ENCODE measurements around the gene TAS2R46. TPM values are rescaled to one million over a fixed set of nuclear protein-coding genes. Genes with fewer than 3 reads are reported as not detected.
"Not testable (repeated sequence)": the region's sequence is repeated elsewhere in the genome, so short reads cannot be mapped to it uniquely, and the experiment has no call there.

The TAS2R46 gene
- total RNA-seq, 1 experiment from 2014 or later, result 3.1 TPM

DNA sequence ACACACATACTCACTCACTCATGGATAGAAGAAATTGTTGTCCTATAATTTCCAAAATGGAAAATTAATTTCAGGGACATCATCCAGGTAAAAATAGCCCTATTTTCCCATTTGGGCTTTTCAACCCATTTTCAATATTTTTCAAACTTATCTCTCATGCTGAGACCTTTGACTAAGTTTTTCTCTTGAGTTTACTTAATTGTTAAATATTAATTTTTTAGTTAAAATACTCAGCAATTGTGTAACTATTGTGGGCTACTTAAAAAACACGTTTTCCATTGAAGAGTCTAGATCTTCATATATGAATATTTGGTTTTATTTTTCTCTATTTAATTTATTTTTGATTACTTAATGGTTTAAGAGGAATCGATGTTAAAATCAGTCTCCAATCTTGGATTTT, 44.2 kb upstream of the TAS2R46 start:
- Histone ChIP-seq H3K4me3 (ENCODE audit: low read depth, low read length, poor library complexity, severe bottlenecking) (no peak overlapping the region), H3K36me3 (ENCODE audit: insufficient read depth, low read length, poor library complexity, severe bottlenecking) (peaks cover 7% of the 10 kb centered on the region), H3K27me3 (replicated peaks; ENCODE audit: insufficient read depth, low read depth, low read length, poor library complexity) (no peaks in the 10 kb centered on the region), H3K4me1 (ENCODE audit: insufficient read depth, low read length, poor library complexity, severe bottlenecking) (no peaks in the 10 kb centered on the region), H3K27ac (ENCODE audit: low read depth, low read length, poor library complexity, severe bottlenecking) (no peak overlapping the region), H3K9me3 (ENCODE audit: low read depth, low read length, poor library complexity, severe bottlenecking) (peaks cover 5% of the 10 kb centered on the region)
- DNase-seq (ENCODE audit: low spot score), result no peak
- no peak for TF ChIP-seq EZH2 (IDR thresholded peaks at IDR 0.05; ENCODE audit: borderline replicate concordance, low read depth, low read length, poor library complexity, severe bottlenecking)
- TF ChIP-seq, protein P1, sequence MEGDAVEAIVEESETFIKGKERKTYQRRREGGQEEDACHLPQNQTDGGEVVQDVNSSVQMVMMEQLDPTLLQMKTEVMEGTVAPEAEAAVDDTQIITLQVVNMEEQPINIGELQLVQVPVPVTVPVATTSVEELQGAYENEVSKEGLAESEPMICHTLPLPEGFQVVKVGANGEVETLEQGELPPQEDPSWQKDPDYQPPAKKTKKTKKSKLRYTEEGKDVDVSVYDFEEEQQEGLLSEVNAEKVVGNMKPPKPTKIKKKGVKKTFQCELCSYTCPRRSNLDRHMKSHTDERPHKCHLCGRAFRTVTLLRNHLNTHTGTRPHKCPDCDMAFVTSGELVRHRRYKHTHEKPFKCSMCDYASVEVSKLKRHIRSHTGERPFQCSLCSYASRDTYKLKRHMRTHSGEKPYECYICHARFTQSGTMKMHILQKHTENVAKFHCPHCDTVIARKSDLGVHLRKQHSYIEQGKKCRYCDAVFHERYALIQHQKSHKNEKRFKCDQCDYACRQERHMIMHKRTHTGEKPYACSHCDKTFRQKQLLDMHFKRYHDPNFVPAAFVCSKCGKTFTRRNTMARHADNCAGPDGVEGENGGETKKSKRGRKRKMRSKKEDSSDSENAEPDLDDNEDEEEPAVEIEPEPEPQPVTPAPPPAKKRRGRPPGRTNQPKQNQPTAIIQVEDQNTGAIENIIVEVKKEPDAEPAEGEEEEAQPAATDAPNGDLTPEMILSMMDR (conservative IDR thresholded peaks at IDR 0.05; ENCODE audit: low read depth, low read length), result no peak
- intact Hi-C loops (cut with micrococcal nuclease; ENCODE audit: unreplicated experiment), result no loop called here
- BruUV-seq (replicated peaks), result no TSS peak
- ChIA-PET POLR2A (ENCODE audit: low non-redundant PET) (no interaction called here), CTCF (no interaction called here)

DNA sequence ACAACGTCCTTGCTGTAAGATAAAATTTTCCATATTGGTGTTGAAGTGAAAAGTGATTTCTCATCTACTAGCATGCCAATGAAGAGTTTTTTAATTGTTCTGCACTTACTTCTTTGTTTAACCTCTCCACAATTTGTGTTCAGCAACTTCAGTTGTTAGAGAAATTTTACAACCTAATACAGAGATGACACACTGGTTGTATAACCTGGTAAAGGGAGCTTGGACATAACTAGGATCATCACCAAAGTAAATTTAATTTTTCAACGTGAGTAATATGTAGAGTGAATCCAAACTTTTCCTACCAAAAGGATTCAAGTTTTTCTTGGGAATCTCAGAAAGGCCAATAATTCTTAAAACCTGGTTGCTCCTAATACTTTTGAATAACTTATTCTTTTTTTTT, 43.5 kb upstream of the TAS2R46 start:
- POLR2A ChIA-PET (ENCODE audit: low non-redundant PET), result no interaction called here

GRCh38 chr12:11094910-11095309, 32.8 kb upstream of the TAS2R46 start:
- H3K36me3 ChIP-seq (ENCODE audit: insufficient read depth, low read length, poor library complexity, severe bottlenecking); DNase-seq (ENCODE audit: low spot score); H3K27me3 ChIP-seq (replicated peaks; ENCODE audit: insufficient read depth, low read depth, low read length, poor library complexity); H3K27ac ChIP-seq (ENCODE audit: low read depth, low read length, poor library complexity, severe bottlenecking); CTCF ChIA-PET; BruUV-seq (replicated peaks); H3K4me3 ChIP-seq (ENCODE audit: low read depth, low read length, poor library complexity, severe bottlenecking); POLR2A ChIA-PET (ENCODE audit: low non-redundant PET); H3K9me3 ChIP-seq (ENCODE audit: low read depth, low read length, poor library complexity, severe bottlenecking); H3K4me1 ChIP-seq (ENCODE audit: insufficient read depth, low read length, poor library complexity, severe bottlenecking): not testable (repeated sequence)
- intact Hi-C loops (cut with micrococcal nuclease; ENCODE audit: unreplicated experiment), result loop anchor here (5.0 kb wide), 1 partner anchor 58 kb away; no protein-coding TSS in a partner anchor

More for the DNA sequence above, 43.5 kb upstream of the TAS2R46 start:
- TF ChIP-seq, protein P1 (conservative IDR thresholded peaks at IDR 0.05; ENCODE audit: low read depth, low read length), result no peak
- TF ChIP-seq EZH2 (IDR thresholded peaks at IDR 0.05; ENCODE audit: borderline replicate concordance, low read depth, low read length, poor library complexity, severe bottlenecking), result no peak
- no peaks in the 10 kb centered on the region for H3K4me1 ChIP-seq (ENCODE audit: insufficient read depth, low read length, poor library complexity, severe bottlenecking)
- H3K36me3 ChIP-seq (ENCODE audit: insufficient read depth, low read length, poor library complexity, severe bottlenecking), result peaks cover 10% of the 10 kb centered on the region
- no peak overlapping the region for H3K27ac ChIP-seq (ENCODE audit: low read depth, low read length, poor library complexity, severe bottlenecking)
- intact Hi-C loops (cut with micrococcal nuclease; ENCODE audit: unreplicated experiment), result no loop called here
- DNase-seq (ENCODE audit: low spot score), result no peak
- BruUV-seq (replicated peaks), result no TSS peak
- peaks cover 5% of the 10 kb centered on the region for H3K9me3 ChIP-seq (ENCODE audit: low read depth, low read length, poor library complexity, severe bottlenecking)
- H3K27me3 ChIP-seq (replicated peaks; ENCODE audit: insufficient read depth, low read depth, low read length, poor library complexity), result no peaks in the 10 kb centered on the region
- CTCF ChIA-PET, result no interaction called here
- no peak overlapping the region for H3K4me3 ChIP-seq (ENCODE audit: low read depth, low read length, poor library complexity, severe bottlenecking)

DNA sequence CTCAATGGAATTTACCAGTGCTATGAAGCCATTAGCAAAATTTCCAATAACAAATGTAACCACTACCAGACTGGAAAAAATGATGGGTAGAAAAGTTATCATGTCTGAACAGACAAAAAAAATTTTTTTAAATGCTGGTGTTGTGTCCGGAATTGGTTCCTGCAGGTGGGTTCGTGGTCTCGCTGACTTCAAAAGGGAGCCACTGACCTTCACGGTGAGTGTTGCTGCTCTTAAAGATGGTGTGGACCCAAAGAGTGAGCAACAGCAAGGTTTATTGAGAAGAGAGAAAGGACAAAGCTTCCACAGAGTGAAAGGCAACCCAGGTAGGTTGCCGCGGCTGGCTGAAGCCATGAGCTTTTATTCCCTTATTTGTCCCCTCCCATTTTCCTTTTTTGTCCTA, 30.0 kb upstream of the TAS2R46 start, which contains the start of gene TAS2R43:
Gene TAS2R43, minus strand, starts transcription at position 186 of the 400 bp plus-strand sequence. Its CDS starts 84 bp downstream, at position 102.
- H3K4me1 ChIP-seq (ENCODE audit: insufficient read depth, low read length, poor library complexity, severe bottlenecking), result no peaks in the 10 kb centered on the region
- H3K36me3 ChIP-seq (ENCODE audit: insufficient read depth, low read length, poor library complexity, severe bottlenecking), result no peaks in the 10 kb centered on the region
- BruUV-seq (replicated peaks), result no TSS peak
- no peak within 1 kb of the TSS for H3K4me3 ChIP-seq (ENCODE audit: low read depth, low read length, poor library complexity, severe bottlenecking)
- no peaks in the 10 kb centered on the region for H3K9me3 ChIP-seq (ENCODE audit: low read depth, low read length, poor library complexity, severe bottlenecking)
- no peak within 1 kb of the TSS for H3K27ac ChIP-seq (ENCODE audit: low read depth, low read length, poor library complexity, severe bottlenecking)
- TF ChIP-seq, protein P1 (conservative IDR thresholded peaks at IDR 0.05; ENCODE audit: low read depth, low read length), result no peak
- no peak for TF ChIP-seq EZH2 (IDR thresholded peaks at IDR 0.05; ENCODE audit: borderline replicate concordance, low read depth, low read length, poor library complexity, severe bottlenecking)
- CTCF ChIA-PET, result no interaction called here
- intact Hi-C loops (cut with micrococcal nuclease; ENCODE audit: unreplicated experiment), result loop anchor here (5.0 kb wide), 1 partner anchor 55 kb away; no protein-coding TSS in a partner anchor
- POLR2A ChIA-PET (ENCODE audit: low non-redundant PET), result no interaction called here
- no peaks in the 10 kb centered on the region for H3K27me3 ChIP-seq (replicated peaks; ENCODE audit: insufficient read depth, low read depth, low read length, poor library complexity)
- no peak for DNase-seq (ENCODE audit: low spot score)
